MCF 10A (cell line): ENCODE measurements around the gene BICD1. TPM values are rescaled to one million over a fixed set of nuclear protein-coding genes. Genes with fewer than 3 reads are reported as not detected.
A peak's percentile ranks its signal among the peaks of the same experiment; 100 is the strongest.

Source experiments
- BruUV-seq: library from RNA; stranded (reverse); fragments of 400-500 nt; replicated peaks from 2 replicates; lab custom pipeline; 2021; lab: Mats Ljungman, UMichigan
- CTCF ChIA-PET: fragments of 300-600 bp; sonication (Branson Sonifier 250); formaldehyde crosslinking; extraction: SDS; loops from one replicate; lab custom pipeline; 2021; ENCODE audit warnings: antibody characterized with exemption, inconsistent platforms; lab: Yijun Ruan, JAX
- POLR2A ChIA-PET: fragments of 300-600, 350-650 bp; sonication (Branson Sonifier 250); formaldehyde crosslinking; extraction: SDS; loops from one replicate; lab custom pipeline; 2020; ENCODE audit warnings: antibody characterized with exemption, inconsistent platforms; lab: Yijun Ruan, JAX
- DNase-seq: peaks from one replicate; pipeline ENCODE4 v3.0.0-alpha.2; 2018; ENCODE audit not compliant: unreplicated experiment
- H3K27ac Mint-ChIP-seq: one replicate; pipeline ENCODE4 v1.8.0; 2022; ENCODE audit warnings: mild to moderate bottlenecking, low read depth, mixed read lengths; ENCODE audit not compliant: unreplicated experiment
- H3K27me3 Mint-ChIP-seq: one replicate; pipeline ENCODE4 v1.8.0; 2022; ENCODE audit warnings: mixed read lengths; ENCODE audit not compliant: insufficient read depth, unreplicated experiment
- H3K36me3 Mint-ChIP-seq: one replicate; pipeline ENCODE4 v1.8.0; 2022; ENCODE audit warnings: mild to moderate bottlenecking, moderate library complexity, mixed read lengths; ENCODE audit not compliant: insufficient read depth, unreplicated experiment
- H3K4me1 Mint-ChIP-seq: one replicate; pipeline ENCODE4 v1.8.0; 2022; ENCODE audit warnings: mixed read lengths; ENCODE audit not compliant: insufficient read depth, unreplicated experiment
- H3K4me3 Mint-ChIP-seq: one replicate; pipeline ENCODE4 v1.8.0; 2022; ENCODE audit warnings: mild to moderate bottlenecking, moderate library complexity, mixed read lengths; ENCODE audit not compliant: unreplicated experiment
- H3K9me3 Mint-ChIP-seq: one replicate; pipeline ENCODE4 v1.8.0; 2022; ENCODE audit warnings: mixed read lengths; ENCODE audit not compliant: unreplicated experiment
- CTCF ChIP-seq: fragments of 200-600 bp; IDR thresholded peaks from one replicate; pipeline ENCODE4 v1.8.0; 2022; ENCODE audit warnings: antibody characterized with exemption, mild to moderate bottlenecking; ENCODE audit not compliant: unreplicated experiment
- intact Hi-C: fragments of 100-400 bp; cut with micrococcal nuclease; formaldehyde crosslinking; loops from 2 replicates; pipeline ENCODE4 v1.14.1; 2022
- total RNA-seq: library from RNA; stranded (reverse); gene quantifications from 2 replicates; pipeline ENCODE4 v1.2.3, GENCODE V29; 2022

Gene BICD1
- total RNA-seq, 1 experiment from 2014 or later: 49.3 TPM

GRCh38 chr12:32080435-32080834 is 26.2 kb upstream of the BICD1 start:
- BruUV-seq: no TSS peak
- no peaks in the 10 kb centered on the region for H3K27me3 Mint-ChIP-seq
- no peak for DNase-seq
- ChIA-PET CTCF (interaction anchor here (0.6 kb wide), 1 partner anchor 251 kb away, joined by 3 read pairs; no protein-coding TSS in a partner anchor), POLR2A (no interaction called here)
- no peaks in the 10 kb centered on the region for H3K4me1 Mint-ChIP-seq
- H3K9me3 Mint-ChIP-seq: no peaks in the 10 kb centered on the region
- TF ChIP-seq CTCF: no peak
- no peak overlapping the region for H3K27ac Mint-ChIP-seq
- intact Hi-C loops: no loop called here
- peaks cover 6% of the 10 kb centered on the region for H3K36me3 Mint-ChIP-seq
- H3K4me3 Mint-ChIP-seq: no peak overlapping the region

- CTCF ChIA-PET: interaction anchor here (1.0 to 1.6 kb wide), 2 partner anchors 22 to 23 kb away, joined by 3 to 4 read pairs; no protein-coding TSS in a partner anchor
- TF ChIP-seq CTCF: no peak
These were observed 23.2 kb upstream of the BICD1 start for GRCh38 chr12:32083489-32083888.

DNA sequence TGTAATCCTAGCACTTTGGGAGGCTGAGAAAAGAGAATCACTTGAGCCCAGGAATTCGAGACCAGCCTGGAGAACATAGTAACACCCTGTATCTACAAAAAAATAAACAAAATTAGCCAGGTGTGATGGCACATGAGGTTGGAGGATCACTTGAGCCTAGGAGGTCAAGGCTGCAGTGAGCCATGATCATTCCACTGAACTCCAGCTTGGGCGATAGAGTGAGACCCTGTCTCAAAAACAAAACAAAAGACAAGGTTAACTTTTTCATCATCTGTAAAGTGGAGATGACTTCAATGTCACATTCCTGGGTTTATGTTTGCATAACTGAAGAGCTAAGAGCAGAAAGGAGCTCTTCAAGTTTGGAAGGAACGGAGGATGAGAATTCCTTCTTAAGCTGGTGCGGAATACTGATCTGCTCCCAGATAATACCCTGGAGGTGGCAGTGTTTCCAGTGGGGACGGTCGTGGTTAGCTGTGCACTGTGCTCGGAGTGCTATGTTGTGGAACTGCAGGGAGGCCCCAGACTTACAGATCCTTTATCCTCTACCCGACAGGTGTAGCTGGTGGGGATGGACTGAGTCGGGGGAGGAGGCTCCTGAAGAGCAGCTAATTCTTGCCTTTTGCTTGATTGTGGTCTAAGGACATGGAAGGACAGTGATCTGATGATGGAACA is 22.5 kb upstream of the BICD1 start:
- TF ChIP-seq CTCF: no peak
- CTCF ChIA-PET: interaction anchor here (0.9 to 1.7 kb wide), 5 partner anchors 21 to 33 kb away, joined by 3 to 4 read pairs (median 3); no protein-coding TSS in a partner anchor
- Mint-ChIP-seq H3K27me3 (no peaks in the 10 kb centered on the region), H3K36me3 (peaks cover 6% of the 10 kb centered on the region), H3K27ac (no peak overlapping the region), H3K9me3 (no peaks in the 10 kb centered on the region), H3K4me3 (no peak overlapping the region), H3K4me1 (no peaks in the 10 kb centered on the region)
- POLR2A ChIA-PET: interaction anchor here (1.0 to 1.3 kb wide), 2 partner anchors 24 to 32 kb away, joined by 3 read pairs; no protein-coding TSS in a partner anchor
- BruUV-seq: no TSS peak
- no peak for DNase-seq
- intact Hi-C loops: no loop called here

More at GRCh38 chr12:32083489-32083888, 23.2 kb upstream of the BICD1 start:
- POLR2A ChIA-PET: interaction anchor here (1.0 to 1.3 kb wide), 2 partner anchors 23 to 32 kb away, joined by 3 read pairs; no protein-coding TSS in a partner anchor
- intact Hi-C loops: no loop called here
- no TSS peak for BruUV-seq
- Mint-ChIP-seq H3K4me1 (no peaks in the 10 kb centered on the region), H3K27ac (no peak overlapping the region), H3K36me3 (peaks cover 6% of the 10 kb centered on the region), H3K27me3 (no peaks in the 10 kb centered on the region), H3K4me3 (no peak overlapping the region), H3K9me3 (no peaks in the 10 kb centered on the region)
- peak; percentile 53 for DNase-seq

DNA sequence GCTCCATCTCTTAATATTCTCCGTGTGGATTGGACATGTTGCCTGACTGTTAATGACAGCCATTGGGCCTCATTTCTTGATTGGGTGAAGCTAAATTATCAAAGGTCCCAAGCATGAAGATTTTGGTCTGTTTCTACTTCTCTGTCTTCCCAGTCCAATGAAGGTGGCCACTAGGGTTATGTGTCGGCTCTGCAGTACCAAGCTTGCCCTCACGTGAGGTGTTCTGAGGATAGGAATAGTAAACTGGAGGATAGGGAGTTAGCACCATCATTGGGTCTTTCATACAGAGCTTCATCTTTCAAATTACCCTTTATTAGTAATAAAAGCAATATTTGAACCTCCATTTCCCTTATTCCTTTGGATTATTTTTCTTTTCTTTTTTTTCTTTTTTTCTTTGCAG is 21.9 kb upstream of the BICD1 start:
- intact Hi-C loops: no loop called here
- Mint-ChIP-seq H3K27me3 (no peaks in the 10 kb centered on the region), H3K36me3 (peaks cover 6% of the 10 kb centered on the region), H3K4me3 (no peak overlapping the region), H3K9me3 (no peaks in the 10 kb centered on the region), H3K27ac (no peak overlapping the region), H3K4me1 (no peaks in the 10 kb centered on the region)
- ChIA-PET CTCF (interaction anchor here (0.9 to 1.7 kb wide), 4 partner anchors 21 to 34 kb away, joined by 3 to 4 read pairs (median 3); no protein-coding TSS in a partner anchor), POLR2A (interaction anchor here (1.0 to 1.3 kb wide), 2 partner anchors 24 to 33 kb away, joined by 3 read pairs; no protein-coding TSS in a partner anchor)
- no peak for DNase-seq
- BruUV-seq: no TSS peak
- TF ChIP-seq CTCF: no peak
